Activated naive CD4-positive, alpha-beta T cell treated with anti-CD3 and anti-CD28 coated beads, Interleukin-2, amount 50 U/mL, for 72 hours (primary cell): ENCODE data around the gene HDAC1. TPM values are rescaled to one million over a fixed set of nuclear protein-coding genes. Genes with fewer than 3 reads are reported as not detected.
"Not testable (repeated sequence)": the region's sequence is repeated elsewhere in the genome, so short reads cannot be mapped to it uniquely, and the experiment has no call there.

ENCODE experiments used
- ATAC-seq, 2 donors: fragments of 150-1000 bp; cut with Tn5 transposase; 2 replicates each; pipeline ENCODE4 v1.10.0; 2021; ENCODE audit warnings: mild to moderate bottlenecking in 2 of 2, moderate library complexity in 2 of 2
- DNase-seq, 2 donors: peaks; one replicate each; pipeline ENCODE4 v3.0.0; 2021 to 2022; ENCODE audit warnings: low spot score in 2 of 2
- H3K27ac Mint-ChIP-seq, 2 donors: one replicate each; pipeline ENCODE4 v1.8.0; 2022; ENCODE audit warnings: mild to moderate bottlenecking in 2 of 2, mixed read lengths in 2 of 2
- H3K36me3 Mint-ChIP-seq, 2 donors: one replicate each; pipeline ENCODE4 v1.8.0; 2022; ENCODE audit warnings: mixed read lengths in 2 of 2
- H3K9me3 Mint-ChIP-seq, 2 donors: one replicate each; pipeline ENCODE4 v1.8.0; 2022; ENCODE audit warnings: mixed read lengths in 2 of 2
- total RNA-seq, 2 donors: library from RNA; stranded (reverse); gene quantifications; one replicate each; pipeline ENCODE4 v1.2.3, GENCODE V29; 2022

The HDAC1 gene
- 100 to 1,000 TPM; 185 to 200 TPM for total RNA-seq

DNA sequence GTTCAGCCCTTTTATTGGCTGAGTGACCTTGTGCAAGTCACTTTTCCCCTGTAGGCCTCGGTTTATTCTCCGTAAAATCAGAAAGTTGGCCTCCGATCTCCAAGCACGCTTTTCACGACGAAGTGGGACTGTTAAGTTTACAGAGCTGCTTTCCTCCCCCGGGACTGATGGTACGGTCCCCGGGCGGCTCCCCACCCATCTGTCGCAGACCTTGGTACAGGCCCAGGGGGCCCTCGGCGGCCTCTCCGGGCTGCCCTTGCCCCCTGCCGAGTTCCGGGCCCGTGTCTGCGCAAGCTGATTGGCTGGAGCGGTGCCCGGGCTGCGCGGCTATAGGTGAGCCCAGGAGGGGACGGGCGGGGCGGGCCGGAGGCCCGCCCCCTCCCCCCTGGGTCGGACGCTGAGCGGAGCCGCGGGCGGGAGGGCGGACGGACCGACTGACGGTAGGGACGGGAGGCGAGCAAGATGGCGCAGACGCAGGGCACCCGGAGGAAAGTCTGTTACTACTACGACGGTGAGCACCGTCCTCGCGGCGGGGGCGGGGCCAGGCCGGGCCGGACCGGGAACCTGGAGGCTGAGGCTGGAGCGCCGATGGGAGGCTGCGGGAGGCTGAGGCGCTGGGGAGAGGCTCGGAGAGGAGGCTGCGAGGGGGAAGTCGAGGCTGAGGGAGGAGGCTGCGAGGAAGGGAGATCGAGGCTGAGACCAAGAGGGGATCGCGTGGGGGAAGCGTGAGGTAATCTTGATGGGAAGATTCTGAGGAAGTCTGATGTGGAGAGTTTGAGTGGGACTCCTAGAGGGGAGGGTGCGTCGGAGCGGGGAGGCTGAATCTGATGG is at the start of gene HDAC1:
TSS of gene HDAC1 (plus strand) at position 376 of the 831 bp plus-strand sequence. CDS start at position 463, 87 bp downstream.
- Mint-ChIP-seq H3K9me3 (no peaks in the 10 kb centered on the region), H3K36me3 (peaks cover 10 to 34% of the 10 kb centered on the region in 2 donors), H3K27ac (peak within 1 kb of the TSS; percentile 88 to 98)
- ATAC-seq (peak; percentile 98 to 99), DNase-seq (peak; percentile 98)

- H3K36me3 Mint-ChIP-seq = no peaks in the 10 kb centered on the region
- H3K9me3 Mint-ChIP-seq = no peaks in the 10 kb centered on the region
- no peak overlapping the region for H3K27ac Mint-ChIP-seq
- ATAC-seq = no peak
- DNase-seq = no peak
Measured at GRCh38 chr1:32242341-32242851, 49.5 kb upstream of the HDAC1 start.

GRCh38 chr1:32246888-32247273 is 45.0 kb upstream of the HDAC1 start, which contains the start of gene FAM167B:
TSS of gene FAM167B (plus strand) at chr1:32247222. CDS start at chr1:32247422, 200 bp downstream.
- Mint-ChIP-seq H3K27ac (peak within 1 kb of the TSS; percentile 80 to 90), H3K36me3 (peaks cover 12% of the 10 kb centered on the region in 2 donors), H3K9me3 (no peaks in the 10 kb centered on the region)
- DNase-seq (no peak), ATAC-seq (no peak)

GRCh38 chr1:32247452-32247851 is 44.4 kb upstream of the HDAC1 start:
- no peaks in the 10 kb centered on the region for H3K9me3 Mint-ChIP-seq
- ATAC-seq (no peak), DNase-seq (no peak)
- H3K36me3 Mint-ChIP-seq = peaks cover 18% of the 10 kb centered on the region in 2 donors
- H3K27ac Mint-ChIP-seq = peak overlapping the region; percentile 80 to 90

- H3K27ac Mint-ChIP-seq = peak overlapping the region; percentile 80 to 90
- H3K36me3 Mint-ChIP-seq = peaks cover 23 to 24% of the 10 kb centered on the region in 2 donors
- ATAC-seq = peak; percentile 32 to 47
Measured at GRCh38 chr1:32247983-32248889, 43.6 kb upstream of the HDAC1 start.

GRCh38 chr1:32249831-32250525 is 41.9 kb upstream of the HDAC1 start:
- H3K36me3 Mint-ChIP-seq = peaks cover 24 to 31% of the 10 kb centered on the region in 2 donors
- ATAC-seq (peak; percentile 65 to 71), DNase-seq (peak; percentile 67 to 84)
- H3K27ac Mint-ChIP-seq = peak overlapping the region; percentile 98 to 100
- no peaks in the 10 kb centered on the region for H3K9me3 Mint-ChIP-seq

More at GRCh38 chr1:32247983-32248889, 43.6 kb upstream of the HDAC1 start:
- no peaks in the 10 kb centered on the region for H3K9me3 Mint-ChIP-seq
- DNase-seq = peak; percentile 86 to 90

- DNase-seq = peak; percentile 73 to 78
- ATAC-seq = peak; percentile 42 to 49
- Mint-ChIP-seq H3K9me3 (no peaks in the 10 kb centered on the region), H3K36me3 (peaks cover 24 to 37% of the 10 kb centered on the region in 2 donors), H3K27ac (peak within 1 kb of the TSS; percentile 98 to 100)
Measured at GRCh38 chr1:32250893-32251716, 40.8 kb upstream of the HDAC1 start, which contains the start of gene LCK. TSS of gene LCK (plus strand) at chr1:32251265. CDS start at chr1:32274330, 23,065 bp downstream.

GRCh38 chr1:32255072-32256071 is 36.5 kb upstream of the HDAC1 start:
- peaks cover 38 to 42% of the 10 kb centered on the region in 2 donors for H3K36me3 Mint-ChIP-seq
- DNase-seq (no peak), ATAC-seq (peak; percentile 1 to 8)
- H3K9me3 Mint-ChIP-seq = no peaks in the 10 kb centered on the region
- H3K27ac Mint-ChIP-seq = peak overlapping the region; percentile 92 to 98

GRCh38 chr1:32256473-32257226 is 35.2 kb upstream of the HDAC1 start:
- no peaks in the 10 kb centered on the region for H3K9me3 Mint-ChIP-seq
- H3K36me3 Mint-ChIP-seq = peaks cover 33 to 37% of the 10 kb centered on the region in 2 donors
- H3K27ac Mint-ChIP-seq = peak overlapping the region; percentile 91
- ATAC-seq (peak; percentile 21 to 47), DNase-seq (no peak)

DNA sequence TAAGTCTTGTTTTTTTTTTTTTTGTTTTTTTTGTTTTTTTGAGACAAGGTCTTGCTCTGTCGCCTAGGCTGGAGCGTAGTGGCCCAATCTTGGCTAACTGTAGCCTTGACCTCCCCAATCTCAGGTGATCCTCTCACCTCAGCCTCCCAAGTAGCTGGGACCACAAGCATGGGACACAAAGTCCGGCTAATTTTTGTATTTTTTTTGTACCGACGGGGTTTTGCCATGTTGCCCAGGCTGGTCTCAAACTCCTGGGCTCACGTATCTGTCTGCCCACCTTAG is 34.7 kb upstream of the HDAC1 start:
- H3K36me3 Mint-ChIP-seq = peaks cover 28 to 32% of the 10 kb centered on the region in 2 donors
- DNase-seq = no peak
- no peak for ATAC-seq
- H3K27ac Mint-ChIP-seq = peak overlapping the region; percentile 91
- no peaks in the 10 kb centered on the region for H3K9me3 Mint-ChIP-seq

DNA sequence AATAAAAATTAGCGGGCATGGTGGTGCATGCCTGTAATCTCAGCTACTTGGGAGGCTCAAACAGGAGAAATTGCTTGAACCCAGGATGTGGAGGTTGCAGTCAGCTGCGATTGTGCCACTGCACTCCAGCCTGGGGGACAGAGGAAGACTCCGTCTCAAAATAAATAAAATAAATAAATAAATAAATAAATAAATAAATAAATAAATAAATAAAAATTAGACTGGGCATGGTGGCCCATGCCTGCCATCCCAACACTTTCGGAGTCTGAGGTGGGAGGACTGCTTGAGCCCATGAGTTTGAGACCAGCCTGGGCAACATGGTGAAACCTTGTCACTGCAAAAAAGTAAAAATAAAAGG is 28.7 kb upstream of the HDAC1 start:
- H3K9me3 Mint-ChIP-seq, H3K27ac Mint-ChIP-seq, ATAC-seq, DNase-seq: not testable (repeated sequence)
- peaks cover 6 to 27% of the 10 kb centered on the region in 2 donors for H3K36me3 Mint-ChIP-seq

GRCh38 chr1:32263744-32264143 is 28.1 kb upstream of the HDAC1 start:
- DNase-seq (no peak), ATAC-seq (peak; percentile 77 to 78)
- peaks cover 6 to 27% of the 10 kb centered on the region in 2 donors for H3K36me3 Mint-ChIP-seq
- H3K9me3 Mint-ChIP-seq = peaks cover 0 to 4% of the 10 kb centered on the region in 2 donors
- H3K27ac Mint-ChIP-seq = peak overlapping the region in 1 of 2 donors; percentile 70

- Mint-ChIP-seq H3K9me3 (peaks cover 0 to 4% of the 10 kb centered on the region in 2 donors), H3K27ac (peak overlapping the region; percentile 76 to 87), H3K36me3 (peaks cover 0 to 19% of the 10 kb centered on the region in 2 donors)
- ATAC-seq (no peak), DNase-seq (no peak)
Measured at GRCh38 chr1:32265846-32266245, 26.0 kb upstream of the HDAC1 start.
